GM23338 (cell line): ENCODE data around the gene ELOF1.

Source experiments
- EZH2 ChIP-seq: fragments of 200-600 bp; sonication (generic); IDR thresholded peaks from one replicate; pipeline ENCODE4 v1.8.0; 2017; ENCODE audit warnings: antibody characterized with exemption, mild to moderate bottlenecking, low read depth; ENCODE audit not compliant: unreplicated experiment
- POLR2AphosphoS5 ChIP-seq: IDR thresholded peaks from 2 replicates; pipeline ENCODE4 v1.6.1; 2016; ENCODE audit warnings: antibody characterized with exemption, low read depth
- TF ChIP-seq, protein P1 (sequence below), 2 experiments: fragments of 200-600 bp in 1 of 2; sonication (generic) in 1 of 2; conservative IDR thresholded peaks; 2 replicates each; pipeline versions ENCODE4 v1.5.1 to v1.6.1; 2016 to 2017; ENCODE audit warnings: antibody characterized with exemption in 2 of 2, low read depth in 2 of 2, mild to moderate bottlenecking in 2 of 2, moderate library complexity in 1 of 2
- TF ChIP-seq, protein P2 (sequence below): IDR thresholded peaks from 2 replicates; pipeline ENCODE4 v1.6.1; 2016; ENCODE audit warnings: antibody characterized with exemption

DNA sequence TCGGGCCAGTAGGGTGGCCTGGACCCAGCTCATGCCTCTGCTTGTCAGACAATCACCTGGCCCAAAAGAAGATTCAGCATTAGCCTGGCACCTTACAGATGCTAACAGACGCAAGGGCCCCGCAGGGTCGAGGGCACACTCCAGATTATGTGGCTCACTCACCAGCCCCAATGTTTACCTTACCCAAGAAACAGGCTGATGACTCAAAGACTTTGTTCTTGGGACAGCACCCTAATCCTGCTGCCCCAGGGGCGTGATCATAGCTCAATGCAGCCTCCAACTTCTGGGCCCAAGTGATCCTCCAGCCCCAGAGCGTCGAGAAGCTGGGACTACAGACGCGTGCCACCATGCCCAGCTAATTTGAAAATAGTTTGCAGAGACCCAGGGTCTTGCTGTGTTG is 39.9 kb downstream of the ELOF1 start:
- TF ChIP-seq, protein P1, sequence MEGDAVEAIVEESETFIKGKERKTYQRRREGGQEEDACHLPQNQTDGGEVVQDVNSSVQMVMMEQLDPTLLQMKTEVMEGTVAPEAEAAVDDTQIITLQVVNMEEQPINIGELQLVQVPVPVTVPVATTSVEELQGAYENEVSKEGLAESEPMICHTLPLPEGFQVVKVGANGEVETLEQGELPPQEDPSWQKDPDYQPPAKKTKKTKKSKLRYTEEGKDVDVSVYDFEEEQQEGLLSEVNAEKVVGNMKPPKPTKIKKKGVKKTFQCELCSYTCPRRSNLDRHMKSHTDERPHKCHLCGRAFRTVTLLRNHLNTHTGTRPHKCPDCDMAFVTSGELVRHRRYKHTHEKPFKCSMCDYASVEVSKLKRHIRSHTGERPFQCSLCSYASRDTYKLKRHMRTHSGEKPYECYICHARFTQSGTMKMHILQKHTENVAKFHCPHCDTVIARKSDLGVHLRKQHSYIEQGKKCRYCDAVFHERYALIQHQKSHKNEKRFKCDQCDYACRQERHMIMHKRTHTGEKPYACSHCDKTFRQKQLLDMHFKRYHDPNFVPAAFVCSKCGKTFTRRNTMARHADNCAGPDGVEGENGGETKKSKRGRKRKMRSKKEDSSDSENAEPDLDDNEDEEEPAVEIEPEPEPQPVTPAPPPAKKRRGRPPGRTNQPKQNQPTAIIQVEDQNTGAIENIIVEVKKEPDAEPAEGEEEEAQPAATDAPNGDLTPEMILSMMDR (conservative IDR thresholded peaks at IDR 0.05; ENCODE audit: low read depth in 2 of 2), result no peak
- TF ChIP-seq POLR2AphosphoS5, result no peak
- TF ChIP-seq EZH2, result no peak
- TF ChIP-seq, protein P2, sequence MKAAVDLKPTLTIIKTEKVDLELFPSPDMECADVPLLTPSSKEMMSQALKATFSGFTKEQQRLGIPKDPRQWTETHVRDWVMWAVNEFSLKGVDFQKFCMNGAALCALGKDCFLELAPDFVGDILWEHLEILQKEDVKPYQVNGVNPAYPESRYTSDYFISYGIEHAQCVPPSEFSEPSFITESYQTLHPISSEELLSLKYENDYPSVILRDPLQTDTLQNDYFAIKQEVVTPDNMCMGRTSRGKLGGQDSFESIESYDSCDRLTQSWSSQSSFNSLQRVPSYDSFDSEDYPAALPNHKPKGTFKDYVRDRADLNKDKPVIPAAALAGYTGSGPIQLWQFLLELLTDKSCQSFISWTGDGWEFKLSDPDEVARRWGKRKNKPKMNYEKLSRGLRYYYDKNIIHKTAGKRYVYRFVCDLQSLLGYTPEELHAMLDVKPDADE, result no peak
